ENCODE measurements around the gene MAJIN.

GRCh38 chr11:64914123-64914522, 57.8 kb downstream of the MAJIN start:
- no peak for TF ChIP-seq CTBP1 (IDR thresholded peaks at IDR 0.05; ENCODE audit: borderline replicate concordance)
- TF ChIP-seq FOXM1 (IDR thresholded peaks at IDR 0.05; ENCODE audit: borderline replicate concordance): no peak
- no peak for TF ChIP-seq BHLHE40 (IDR thresholded peaks at IDR 0.05; ENCODE audit: borderline replicate concordance)
- TF ChIP-seq SP1 (IDR thresholded peaks at IDR 0.05): no peak
- no peak for TF ChIP-seq NFRKB (IDR thresholded peaks at IDR 0.05)
- TF ChIP-seq SUZ12 (IDR thresholded peaks at IDR 0.05): no peak
- no peak for TF ChIP-seq ARNT (IDR thresholded peaks at IDR 0.05)
- TF ChIP-seq, protein P1, sequence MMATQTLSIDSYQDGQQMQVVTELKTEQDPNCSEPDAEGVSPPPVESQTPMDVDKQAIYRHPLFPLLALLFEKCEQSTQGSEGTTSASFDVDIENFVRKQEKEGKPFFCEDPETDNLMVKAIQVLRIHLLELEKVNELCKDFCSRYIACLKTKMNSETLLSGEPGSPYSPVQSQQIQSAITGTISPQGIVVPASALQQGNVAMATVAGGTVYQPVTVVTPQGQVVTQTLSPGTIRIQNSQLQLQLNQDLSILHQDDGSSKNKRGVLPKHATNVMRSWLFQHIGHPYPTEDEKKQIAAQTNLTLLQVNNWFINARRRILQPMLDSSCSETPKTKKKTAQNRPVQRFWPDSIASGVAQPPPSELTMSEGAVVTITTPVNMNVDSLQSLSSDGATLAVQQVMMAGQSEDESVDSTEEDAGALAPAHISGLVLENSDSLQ (IDR thresholded peaks at IDR 0.05): no peak
- TF ChIP-seq TARDBP (IDR thresholded peaks at IDR 0.05): no peak
- no peak for TF ChIP-seq LEF1 (IDR thresholded peaks at IDR 0.05; ENCODE audit: borderline replicate concordance)
- TF ChIP-seq FOXA1 (IDR thresholded peaks at IDR 0.05): no peak
- TF ChIP-seq FOXK2 (IDR thresholded peaks at IDR 0.05): no peak
